ENCODE data around the gene RFTN1.
A peak's percentile ranks its signal among the peaks of the same experiment; 100 is the strongest.

RFTN1 gene

DNA sequence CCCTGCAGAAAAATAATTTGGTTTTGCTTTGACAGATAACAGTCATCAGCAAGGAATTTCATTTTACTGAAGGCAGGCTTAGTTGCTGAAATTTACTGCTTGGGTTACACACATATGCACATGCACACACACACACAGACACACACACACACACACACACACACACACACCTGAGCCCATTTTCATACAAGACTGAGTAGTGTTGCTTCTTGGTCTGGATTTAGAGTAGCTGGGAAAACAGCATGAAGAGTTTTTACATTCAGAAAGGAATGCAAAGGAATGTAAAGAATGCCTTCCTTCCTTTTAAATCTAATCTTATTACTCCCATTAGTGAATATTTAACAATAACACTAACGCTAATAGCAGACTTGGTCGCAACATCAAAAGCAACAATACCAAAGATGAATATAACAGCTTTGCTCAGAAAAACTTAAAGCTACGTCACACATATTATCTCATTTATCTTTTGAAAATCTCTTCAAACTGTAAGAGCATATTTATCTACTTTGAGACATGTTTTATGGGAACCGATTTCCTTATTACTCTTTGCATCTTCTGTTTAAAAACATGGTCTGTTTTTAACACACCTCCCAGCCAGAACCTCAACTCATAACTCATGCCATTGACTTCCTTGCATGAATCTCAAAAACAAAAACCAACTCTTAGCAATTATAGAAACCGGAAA, 32.5 kb downstream of the RFTN1 start:
- TF ChIP-seq, protein P1, sequence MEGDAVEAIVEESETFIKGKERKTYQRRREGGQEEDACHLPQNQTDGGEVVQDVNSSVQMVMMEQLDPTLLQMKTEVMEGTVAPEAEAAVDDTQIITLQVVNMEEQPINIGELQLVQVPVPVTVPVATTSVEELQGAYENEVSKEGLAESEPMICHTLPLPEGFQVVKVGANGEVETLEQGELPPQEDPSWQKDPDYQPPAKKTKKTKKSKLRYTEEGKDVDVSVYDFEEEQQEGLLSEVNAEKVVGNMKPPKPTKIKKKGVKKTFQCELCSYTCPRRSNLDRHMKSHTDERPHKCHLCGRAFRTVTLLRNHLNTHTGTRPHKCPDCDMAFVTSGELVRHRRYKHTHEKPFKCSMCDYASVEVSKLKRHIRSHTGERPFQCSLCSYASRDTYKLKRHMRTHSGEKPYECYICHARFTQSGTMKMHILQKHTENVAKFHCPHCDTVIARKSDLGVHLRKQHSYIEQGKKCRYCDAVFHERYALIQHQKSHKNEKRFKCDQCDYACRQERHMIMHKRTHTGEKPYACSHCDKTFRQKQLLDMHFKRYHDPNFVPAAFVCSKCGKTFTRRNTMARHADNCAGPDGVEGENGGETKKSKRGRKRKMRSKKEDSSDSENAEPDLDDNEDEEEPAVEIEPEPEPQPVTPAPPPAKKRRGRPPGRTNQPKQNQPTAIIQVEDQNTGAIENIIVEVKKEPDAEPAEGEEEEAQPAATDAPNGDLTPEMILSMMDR (IDR thresholded peaks at IDR 0.05; ENCODE audit: insufficient read depth, low read depth, low read length, missing control alignments): no peak

GRCh38 chr3:16478516-16478915, 35.0 kb downstream of the RFTN1 start:
- H3K4me3 ChIP-seq (ENCODE audit: low read length): no peak overlapping the region
- DNase-seq (ENCODE audit: low read depth): peak; percentile 88
- TF ChIP-seq, protein P1 (IDR thresholded peaks at IDR 0.05; ENCODE audit: insufficient read depth, low read depth, low read length, missing control alignments): no peak

More for the DNA sequence above, 32.5 kb downstream of the RFTN1 start:
- no peak for DNase-seq (ENCODE audit: low read depth)
- H3K4me3 ChIP-seq (ENCODE audit: low read length): no peak overlapping the region

DNA sequence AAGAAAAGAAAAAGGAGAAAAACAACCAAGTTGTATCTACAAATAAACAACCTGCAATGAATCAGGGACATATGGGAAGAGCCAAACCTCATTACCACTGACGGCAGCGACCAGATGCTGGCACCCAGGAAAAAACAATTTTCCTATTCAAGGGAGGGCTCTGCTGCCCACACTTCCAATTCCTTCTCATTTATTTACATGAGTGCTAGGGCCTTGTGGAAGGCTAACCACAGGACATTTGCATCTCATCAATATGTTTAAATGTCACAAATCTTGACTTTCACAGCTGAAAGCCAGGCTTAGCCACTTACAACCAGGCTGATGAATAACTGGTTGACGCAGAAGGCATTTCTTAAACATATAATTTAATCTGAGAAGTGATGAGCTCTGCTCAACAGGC, 36.0 kb downstream of the RFTN1 start:
- DNase-seq (ENCODE audit: low read depth): no peak
- no peak overlapping the region for H3K4me3 ChIP-seq (ENCODE audit: low read length)
- TF ChIP-seq, protein P1 (IDR thresholded peaks at IDR 0.05; ENCODE audit: insufficient read depth, low read depth, low read length, missing control alignments): no peak

- H3K4me3 ChIP-seq (ENCODE audit: low read length): no peak overlapping the region
- TF ChIP-seq, protein P1 (IDR thresholded peaks at IDR 0.05; ENCODE audit: insufficient read depth, low read depth, low read length, missing control alignments): no peak
- DNase-seq (ENCODE audit: low read depth): peak; percentile 48
Observed at GRCh38 chr3:16477056-16477455, 36.4 kb downstream of the RFTN1 start.

DNA sequence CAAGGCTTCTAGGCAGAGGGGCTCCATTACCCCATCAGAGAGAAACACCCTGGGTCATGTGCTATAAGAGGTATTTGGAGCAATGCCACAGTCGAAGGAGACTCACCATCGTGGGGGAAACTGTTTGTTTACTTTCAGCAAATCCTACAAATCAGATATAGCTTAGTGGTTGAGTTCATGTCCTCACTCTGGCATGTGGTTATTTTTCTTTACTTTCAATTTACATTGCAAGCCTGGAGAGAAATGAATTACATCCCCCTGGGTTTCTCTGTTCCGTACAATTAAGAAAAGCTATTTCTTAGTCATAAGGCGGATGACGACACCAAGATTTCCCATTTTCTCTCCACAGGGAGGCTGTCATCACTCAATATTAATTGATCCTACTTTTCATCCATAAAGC, 36.9 kb downstream of the RFTN1 start:
- H3K4me3 ChIP-seq (ENCODE audit: low read length): no peak overlapping the region
- peak; percentile 19 for DNase-seq (ENCODE audit: low read depth)
- TF ChIP-seq, protein P1 (IDR thresholded peaks at IDR 0.05; ENCODE audit: insufficient read depth, low read depth, low read length, missing control alignments): no peak

GRCh38 chr3:16475766-16476165, 37.7 kb downstream of the RFTN1 start:
- TF ChIP-seq, protein P1 (IDR thresholded peaks at IDR 0.05; ENCODE audit: insufficient read depth, low read depth, low read length, missing control alignments): no peak

DNA sequence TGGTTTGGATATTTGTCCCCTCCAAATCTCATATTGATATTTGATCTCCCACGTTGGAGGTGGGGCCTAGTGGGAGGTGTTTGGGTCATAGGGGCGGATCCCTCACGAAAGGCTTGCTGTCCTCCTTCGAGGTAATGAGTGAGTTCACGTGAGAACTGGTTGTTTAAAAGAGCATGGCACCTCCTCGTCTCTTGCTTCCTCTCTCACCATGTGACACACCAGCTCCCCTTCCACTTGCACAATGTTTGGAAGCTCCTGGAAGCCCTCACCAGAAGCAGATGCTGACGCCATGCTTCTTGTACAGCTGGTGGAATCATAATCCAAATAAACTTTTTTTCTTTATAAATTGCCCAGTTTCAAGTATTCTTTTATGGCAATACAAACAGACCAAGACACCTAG, 38.6 kb downstream of the RFTN1 start:
- no peak overlapping the region for H3K4me3 ChIP-seq (ENCODE audit: low read length)
- TF ChIP-seq, protein P1 (IDR thresholded peaks at IDR 0.05; ENCODE audit: insufficient read depth, low read depth, low read length, missing control alignments): no peak
- DNase-seq (ENCODE audit: low read depth): no peak

More at GRCh38 chr3:16475766-16476165, 37.7 kb downstream of the RFTN1 start:
- DNase-seq (ENCODE audit: low read depth): no peak
- H3K4me3 ChIP-seq (ENCODE audit: low read length): no peak overlapping the region

All from epithelial cell of esophagus (primary cell).